Tibial nerve (tissue), 4 donors: ENCODE data around the gene ADCY3. TPM values are rescaled to one million over a fixed set of nuclear protein-coding genes. Genes with fewer than 3 reads are reported as not detected.

ENCODE experiments used
- DNase-seq, 2 donors: peaks; one replicate each; pipeline ENCODE4 v3.0.0-alpha.2; 2019; ENCODE audit warnings: low spot score in 2 of 2
- H3K27ac ChIP-seq, 4 donors: fragments of 200-600 bp; sonication (generic) in 3 of 4; one replicate each; pipeline ENCODE4 v1.5.1; 2017 to 2019; ENCODE audit warnings: mild to moderate bottlenecking in 1 of 4
- H3K27me3 ChIP-seq, 2 donors: fragments of 200-600 bp; sonication (generic) in 1 of 2; one replicate each; pipeline versions ENCODE4 v1.5.1 to v1.6.0; 2017 to 2019
- H3K36me3 ChIP-seq, 3 donors: fragments of 200-600 bp; sonication (generic); one replicate each; pipeline ENCODE4 v1.5.1; 2018 to 2019
- H3K4me1 ChIP-seq, 4 donors: fragments of 200-600 bp; sonication (generic) in 3 of 4; one replicate each; pipeline ENCODE4 v1.5.1; 2017 to 2019
- H3K4me3 ChIP-seq, 4 donors: fragments of 200-600 bp; sonication (generic) in 3 of 4; one replicate each; pipeline ENCODE4 v1.5.1; 2017 to 2019; ENCODE audit warnings: mild to moderate bottlenecking in 1 of 4, moderate library complexity in 1 of 4
- H3K9me3 ChIP-seq, 4 donors: fragments of 200-600 bp; sonication (generic) in 3 of 4; one replicate each; pipeline ENCODE4 v1.5.1; 2017 to 2019
- CTCF ChIP-seq, 5 experiments: fragments of 200-600 bp in 3 of 5; fragments of 450-650 bp in 2 of 5; sonication (generic) in 3 of 5; IDR thresholded peaks; one replicate each; pipeline ENCODE4 v1.5.1; 2016 to 2019; ENCODE audit warnings: antibody characterized with exemption in 5 of 5, mild to moderate bottlenecking in 3 of 5, moderate library complexity in 2 of 5
- EP300 ChIP-seq, 2 donors: sonication (generic); formaldehyde crosslinking; IDR thresholded peaks; one replicate each; pipeline ENCODE4 v1.6.1; 2017; ENCODE audit warnings: antibody characterized with exemption in 2 of 2, mild to moderate bottlenecking in 1 of 2
- POLR2A ChIP-seq, 2 donors: fragments of 450-650 bp; IDR thresholded peaks; one replicate each; pipeline ENCODE4 v1.6.1; 2017; ENCODE audit warnings: antibody characterized with exemption in 2 of 2, mild to moderate bottlenecking in 2 of 2, moderate library complexity in 2 of 2
- WGBS, 2 donors: methylation state at CpG; one replicate each; pipeline ENCODE4 v1.1.5; 2018; 5-methylcytosine and 5-hydroxymethylcytosine counted together
- total RNA-seq, 4 donors: library from RNA; depleted of rRNA; stranded (reverse); fragments of >200 nt; gene quantifications; one replicate each; pipeline ENCODE4 v1.1.0, GENCODE V29; 2016

Gene ADCY3
- total RNA-seq, 4 donors from 2014 or later = 145 to 393 (median 207) TPM

GRCh38 chr2:24957976-24958375 is 37.9 kb upstream of the ADCY3 start:
- 86 to 88% methylated on average over 2 of the region's 2 CpGs for WGBS, 2 donors
- TF ChIP-seq CTCF (IDR thresholded peaks at IDR 0.05) (no peak), POLR2A (IDR thresholded peaks at IDR 0.05) (no peak), EP300 (IDR thresholded peaks at IDR 0.05) (no peak)
- H3K4me1 ChIP-seq = no peaks in the 10 kb centered on the region
- DNase-seq = no peak
- H3K9me3 ChIP-seq = peaks cover 0 to 14% (median 2%) of the 10 kb centered on the region in 4 donors
- H3K27me3 ChIP-seq = no peaks in the 10 kb centered on the region
- peaks cover 3 to 92% (median 11%) of the 10 kb centered on the region in 3 donors for H3K36me3 ChIP-seq
- no peak overlapping the region for H3K4me3 ChIP-seq
- H3K27ac ChIP-seq = no peak overlapping the region

- DNase-seq = no peak
- no peak for TF ChIP-seq CTCF (IDR thresholded peaks at IDR 0.05)
- TF ChIP-seq EP300 (IDR thresholded peaks at IDR 0.05) = no peak
- no peak for TF ChIP-seq POLR2A (IDR thresholded peaks at IDR 0.05)
- Histone ChIP-seq H3K9me3 (peaks cover 0 to 14% (median 2%) of the 10 kb centered on the region in 4 donors), H3K27me3 (no peaks in the 10 kb centered on the region), H3K4me1 (no peaks in the 10 kb centered on the region), H3K27ac (no peak overlapping the region), H3K4me3 (no peak overlapping the region), H3K36me3 (peaks cover 3 to 92% (median 11%) of the 10 kb centered on the region in 3 donors)
- 79 to 84% methylated on average over 1 of the region's 1 CpG for WGBS, 2 donors
Measured at GRCh38 chr2:24957221-24957620, 37.2 kb upstream of the ADCY3 start.

- DNase-seq = no peak
- Histone ChIP-seq H3K36me3 (peaks cover 3 to 95% (median 11%) of the 10 kb centered on the region in 3 donors), H3K27me3 (no peaks in the 10 kb centered on the region), H3K4me3 (no peak overlapping the region), H3K4me1 (no peaks in the 10 kb centered on the region), H3K27ac (no peak overlapping the region), H3K9me3 (peaks cover 0 to 14% (median 2%) of the 10 kb centered on the region in 4 donors)
- no peak for TF ChIP-seq POLR2A (IDR thresholded peaks at IDR 0.05)
- no peak for TF ChIP-seq CTCF (IDR thresholded peaks at IDR 0.05)
- no peak for TF ChIP-seq EP300 (IDR thresholded peaks at IDR 0.05)
Measured at GRCh38 chr2:24955921-24956320, 35.9 kb upstream of the ADCY3 start.

- H3K4me3 ChIP-seq = no peak overlapping the region
- TF ChIP-seq CTCF (IDR thresholded peaks at IDR 0.05) (no peak), EP300 (IDR thresholded peaks at IDR 0.05) (no peak), POLR2A (IDR thresholded peaks at IDR 0.05) (no peak)
- peaks cover 0 to 14% (median 2%) of the 10 kb centered on the region in 4 donors for H3K9me3 ChIP-seq
- peaks cover 3 to 97% (median 11%) of the 10 kb centered on the region in 3 donors for H3K36me3 ChIP-seq
- H3K4me1 ChIP-seq = no peaks in the 10 kb centered on the region
- DNase-seq = no peak
- H3K27me3 ChIP-seq = no peaks in the 10 kb centered on the region
- H3K27ac ChIP-seq = no peak overlapping the region
Measured at GRCh38 chr2:24955232-24955631, 35.2 kb upstream of the ADCY3 start.

GRCh38 chr2:24950102-24950501 is 30.1 kb upstream of the ADCY3 start:
- H3K36me3 ChIP-seq = peaks cover 0 to 87% (median 9%) of the 10 kb centered on the region in 3 donors
- 91 to 93% methylated on average over 7 of the region's 7 CpGs for WGBS, 2 donors
- no peak for TF ChIP-seq CTCF (IDR thresholded peaks at IDR 0.05)
- TF ChIP-seq EP300 (IDR thresholded peaks at IDR 0.05) = no peak
- no peak for DNase-seq
- H3K27ac ChIP-seq = no peak overlapping the region
- H3K27me3 ChIP-seq = no peaks in the 10 kb centered on the region
- H3K9me3 ChIP-seq = peaks cover 0 to 5% (median 1%) of the 10 kb centered on the region in 4 donors
- H3K4me1 ChIP-seq = no peaks in the 10 kb centered on the region
- H3K4me3 ChIP-seq = no peak overlapping the region
